ENCODE data around the gene EML4.

Gene EML4

DNA sequence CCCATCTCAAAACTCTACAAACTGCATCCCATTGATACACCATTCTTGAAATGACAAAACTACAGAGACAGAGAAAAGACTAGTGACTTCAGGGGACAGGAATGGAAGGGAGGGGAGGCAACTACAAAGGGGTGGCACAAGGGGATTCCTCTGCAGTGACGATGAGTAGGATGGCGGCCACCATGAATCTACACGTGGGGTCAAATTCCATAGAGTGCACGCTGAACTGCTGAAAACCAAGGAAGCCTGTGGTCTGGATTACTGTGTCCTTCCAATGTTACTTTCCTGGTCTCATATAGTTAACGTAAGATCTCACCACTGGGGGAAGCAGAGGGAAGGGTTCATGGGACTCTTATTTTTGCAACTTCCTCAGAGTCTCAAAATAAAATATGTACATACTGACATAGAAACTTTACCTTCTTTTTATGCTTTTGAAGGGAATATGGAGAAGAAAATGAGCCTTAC, 168.2 kb downstream of the EML4 start:
- no peak overlapping the region for H3K4me3 ChIP-seq (ENCODE audit: low read length)
- TF ChIP-seq, protein P1, sequence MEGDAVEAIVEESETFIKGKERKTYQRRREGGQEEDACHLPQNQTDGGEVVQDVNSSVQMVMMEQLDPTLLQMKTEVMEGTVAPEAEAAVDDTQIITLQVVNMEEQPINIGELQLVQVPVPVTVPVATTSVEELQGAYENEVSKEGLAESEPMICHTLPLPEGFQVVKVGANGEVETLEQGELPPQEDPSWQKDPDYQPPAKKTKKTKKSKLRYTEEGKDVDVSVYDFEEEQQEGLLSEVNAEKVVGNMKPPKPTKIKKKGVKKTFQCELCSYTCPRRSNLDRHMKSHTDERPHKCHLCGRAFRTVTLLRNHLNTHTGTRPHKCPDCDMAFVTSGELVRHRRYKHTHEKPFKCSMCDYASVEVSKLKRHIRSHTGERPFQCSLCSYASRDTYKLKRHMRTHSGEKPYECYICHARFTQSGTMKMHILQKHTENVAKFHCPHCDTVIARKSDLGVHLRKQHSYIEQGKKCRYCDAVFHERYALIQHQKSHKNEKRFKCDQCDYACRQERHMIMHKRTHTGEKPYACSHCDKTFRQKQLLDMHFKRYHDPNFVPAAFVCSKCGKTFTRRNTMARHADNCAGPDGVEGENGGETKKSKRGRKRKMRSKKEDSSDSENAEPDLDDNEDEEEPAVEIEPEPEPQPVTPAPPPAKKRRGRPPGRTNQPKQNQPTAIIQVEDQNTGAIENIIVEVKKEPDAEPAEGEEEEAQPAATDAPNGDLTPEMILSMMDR (conservative IDR thresholded peaks at IDR 0.05; ENCODE audit: low read length): peak; percentile 20
- no peak for DNase-seq (ENCODE audit: low read depth)

DNA sequence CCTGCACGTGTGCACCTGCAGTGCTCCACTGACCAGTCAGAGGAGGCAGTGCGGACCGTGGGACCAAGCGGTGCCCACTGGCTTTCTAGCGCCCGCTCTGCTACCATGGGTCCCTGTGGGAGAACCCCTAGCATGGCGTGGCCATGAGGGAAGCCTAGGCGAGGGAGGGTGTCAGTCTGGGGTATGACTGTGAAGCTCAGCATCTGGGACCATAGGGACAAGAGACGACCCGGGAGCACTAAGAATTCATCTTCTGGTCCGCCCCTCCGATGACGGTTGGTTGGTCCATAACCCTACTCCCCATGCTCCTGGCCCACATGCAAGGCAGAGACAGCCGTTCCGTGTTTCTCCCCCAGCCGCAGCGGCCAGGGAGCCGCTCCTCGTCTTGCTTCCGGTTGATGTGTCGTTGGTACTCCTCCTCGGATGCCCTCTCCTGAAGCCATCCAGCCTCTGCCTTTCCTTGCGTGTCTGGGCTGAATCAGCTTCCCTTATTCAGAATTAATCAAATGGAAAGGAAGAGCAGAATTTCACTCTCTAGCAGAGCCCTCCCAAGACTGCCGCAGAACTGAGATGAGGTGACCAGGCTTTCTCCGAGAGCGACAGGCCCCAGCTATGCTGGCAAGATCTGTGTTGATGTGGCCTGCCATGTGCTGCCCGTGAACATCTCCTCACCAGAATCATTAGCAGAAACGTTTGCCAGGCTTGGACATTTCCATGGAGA, 168.9 kb downstream of the EML4 start:
- H3K4me3 ChIP-seq (ENCODE audit: low read length): no peak overlapping the region
- no peak for DNase-seq (ENCODE audit: low read depth)
- TF ChIP-seq, protein P1 (conservative IDR thresholded peaks at IDR 0.05; ENCODE audit: low read length): no peak

DNA sequence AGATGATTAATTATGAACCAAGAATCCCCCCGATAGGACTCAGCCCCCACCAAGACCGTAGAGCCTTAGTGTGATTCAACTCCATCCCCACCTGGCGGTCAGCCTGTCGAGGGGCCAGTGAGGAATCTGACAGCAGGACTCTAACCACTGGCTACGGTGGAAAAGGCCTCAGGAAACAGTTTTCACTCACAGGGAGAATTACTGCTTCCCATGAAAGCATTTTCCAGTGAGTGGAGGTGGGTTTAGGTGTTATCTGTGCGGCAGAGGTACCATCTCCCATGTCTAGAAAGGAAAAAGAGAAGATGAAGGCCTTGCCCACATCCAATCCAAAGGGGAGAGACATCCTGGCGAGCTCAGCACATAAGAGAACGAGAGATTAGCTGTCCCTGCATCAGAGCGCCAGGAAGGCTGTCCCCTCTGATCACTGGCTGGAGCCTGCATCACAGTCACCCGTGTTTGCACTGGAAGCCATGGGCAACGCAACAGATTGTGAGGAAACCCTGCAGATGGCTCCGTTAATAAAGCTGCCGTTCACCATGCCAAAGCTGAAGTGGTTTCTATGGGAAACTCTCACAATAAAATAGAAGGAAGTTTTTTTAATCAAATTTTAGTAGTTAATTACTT, 169.5 kb downstream of the EML4 start:
- TF ChIP-seq, protein P1 (conservative IDR thresholded peaks at IDR 0.05; ENCODE audit: low read length): no peak

GRCh38 chr2:42339191-42339912, 170.2 kb downstream of the EML4 start:
- no peak for DNase-seq (ENCODE audit: low read depth)
- TF ChIP-seq, protein P1 (conservative IDR thresholded peaks at IDR 0.05; ENCODE audit: low read length): no peak
- H3K4me3 ChIP-seq (ENCODE audit: low read length): no peak overlapping the region

More for the DNA sequence above, 169.5 kb downstream of the EML4 start:
- no peak for DNase-seq (ENCODE audit: low read depth)
- H3K4me3 ChIP-seq (ENCODE audit: low read length): no peak overlapping the region

- TF ChIP-seq, protein P1 (conservative IDR thresholded peaks at IDR 0.05; ENCODE audit: low read length): no peak
- H3K4me3 ChIP-seq (ENCODE audit: low read length): no peak overlapping the region
- DNase-seq (ENCODE audit: low read depth): no peak
These were observed 171.1 kb downstream of the EML4 start for GRCh38 chr2:42340045-42340937.

DNA sequence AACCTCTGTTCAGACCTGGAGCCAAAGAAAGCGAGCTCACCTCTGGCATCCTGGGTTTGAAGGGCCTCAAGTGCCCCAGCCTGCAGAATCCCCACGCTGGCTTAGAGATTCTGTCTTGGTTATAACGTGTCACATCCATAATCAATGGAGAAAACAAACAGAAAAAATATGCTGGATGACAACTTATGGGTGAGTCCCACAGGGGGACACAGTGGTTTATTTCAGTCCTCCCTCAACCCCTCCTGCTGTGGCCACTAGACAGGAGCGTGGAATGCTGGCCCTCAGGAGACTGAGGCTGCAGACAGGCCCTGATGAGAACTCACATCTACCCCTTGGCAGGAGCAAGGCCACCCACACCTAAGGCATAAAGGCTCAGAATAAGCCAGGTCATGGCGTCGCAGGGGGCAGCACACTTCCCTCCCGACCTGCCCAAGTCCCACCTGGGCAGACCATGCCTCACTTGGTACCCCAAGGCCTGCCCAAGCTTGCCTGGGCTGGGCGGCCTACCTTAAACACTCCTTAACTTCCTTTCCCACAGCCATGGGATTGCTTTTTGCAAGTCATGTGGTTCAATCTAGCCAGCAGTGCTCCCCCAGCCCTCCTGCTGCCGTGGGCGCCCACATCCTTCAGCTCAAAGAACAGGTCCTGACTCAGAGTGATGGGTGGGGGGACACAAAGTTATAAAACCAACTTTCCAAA, 171.9 kb downstream of the EML4 start:
- TF ChIP-seq, protein P1 (conservative IDR thresholded peaks at IDR 0.05; ENCODE audit: low read length): no peak
- H3K4me3 ChIP-seq (ENCODE audit: low read length): no peak overlapping the region
- DNase-seq (ENCODE audit: low read depth): no peak
